IPS-20b (cell line): ENCODE measurements around the gene LKAAEAR1.

ENCODE experiments used
- H3K27ac ChIP-seq: one replicate; pipeline ENCODE4 v1.5.1; 2013; ENCODE audit warnings: low read length
- H3K27me3 ChIP-seq: 2 replicates; pipeline ENCODE4 v1.6.1; 2013; ENCODE audit warnings: mild to moderate bottlenecking, low read length, inconsistent platforms; ENCODE audit not compliant: insufficient read depth
- H3K36me3 ChIP-seq: 2 replicates; pipeline ENCODE4 v1.6.1; 2013; ENCODE audit warnings: low read depth, mild to moderate bottlenecking, inconsistent platforms, low read length, moderate library complexity; ENCODE audit not compliant: insufficient read depth
- H3K4me1 ChIP-seq: 2 replicates; pipeline ENCODE4 v1.6.1; 2013; ENCODE audit warnings: mild to moderate bottlenecking, control low read depth, inconsistent platforms, low read length, moderate library complexity; ENCODE audit not compliant: insufficient read depth
- H3K4me3 ChIP-seq: 2 replicates; pipeline ENCODE4 v1.5.1; 2013; ENCODE audit warnings: mild to moderate bottlenecking, low read length, inconsistent platforms
- H3K9ac ChIP-seq: 2 replicates; pipeline ENCODE4 v1.6.1; 2013; ENCODE audit warnings: low read depth, mild to moderate bottlenecking, inconsistent platforms, low read length, moderate library complexity
- H3K9me3 ChIP-seq: 2 replicates; pipeline ENCODE4 v1.6.1; 2013; ENCODE audit warnings: mild to moderate bottlenecking, low read depth, low read length, inconsistent platforms; ENCODE audit not compliant: insufficient read depth

LKAAEAR1 gene

GRCh38 chr20:64033981-64034493 is 50.2 kb downstream of the LKAAEAR1 start:
- Histone ChIP-seq H3K4me3 (no peak overlapping the region), H3K27me3 (peaks cover 29% of the 10 kb centered on the region), H3K9ac (no peak overlapping the region), H3K4me1 (peaks cover 4% of the 10 kb centered on the region; the same call in 1 of the 2 replicates), H3K9me3 (no peaks in the 10 kb centered on the region), H3K27ac (no peak overlapping the region), H3K36me3 (peaks cover 37% of the 10 kb centered on the region)
